ENCODE data around the gene USP31.

Gene USP31

GRCh38 chr16:23052908-23053580, 96.2 kb downstream of the USP31 start:
- no peak overlapping the region for H3K4me3 ChIP-seq (ENCODE audit: low read length)
- TF ChIP-seq CTCF (IDR thresholded peaks at IDR 0.05; ENCODE audit: insufficient read depth, low read depth, low read length, missing control alignments) = no peak
- no peak for DNase-seq (ENCODE audit: low read depth)

GRCh38 chr16:23052221-23052620, 97.0 kb downstream of the USP31 start:
- DNase-seq (ENCODE audit: low read depth) = no peak
- H3K4me3 ChIP-seq (ENCODE audit: low read length) = no peak overlapping the region
- no peak for TF ChIP-seq CTCF (IDR thresholded peaks at IDR 0.05; ENCODE audit: insufficient read depth, low read depth, low read length, missing control alignments)

DNA sequence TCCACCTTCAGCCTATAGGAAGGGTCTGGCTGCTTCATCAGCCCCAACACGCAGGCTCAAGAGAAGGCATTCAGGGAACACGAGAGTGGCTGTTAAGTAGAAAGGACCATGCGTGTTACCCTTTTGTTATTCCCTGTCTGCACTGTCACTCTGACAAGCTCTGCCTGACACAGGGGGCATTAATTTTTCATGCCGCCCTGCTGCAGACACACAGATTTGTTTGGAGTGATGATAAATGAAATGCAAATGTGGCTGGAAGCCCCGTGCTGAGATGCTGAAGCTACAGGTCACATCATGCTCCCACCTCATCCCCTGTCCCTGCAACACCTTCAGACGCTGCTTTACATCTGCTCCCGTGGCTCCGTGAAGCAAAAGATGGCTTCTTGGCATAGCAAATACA, 97.7 kb downstream of the USP31 start:
- no peak for DNase-seq (ENCODE audit: low read depth)
- TF ChIP-seq CTCF (IDR thresholded peaks at IDR 0.05; ENCODE audit: insufficient read depth, low read depth, low read length, missing control alignments) = no peak
- H3K4me3 ChIP-seq (ENCODE audit: low read length) = no peak overlapping the region

DNA sequence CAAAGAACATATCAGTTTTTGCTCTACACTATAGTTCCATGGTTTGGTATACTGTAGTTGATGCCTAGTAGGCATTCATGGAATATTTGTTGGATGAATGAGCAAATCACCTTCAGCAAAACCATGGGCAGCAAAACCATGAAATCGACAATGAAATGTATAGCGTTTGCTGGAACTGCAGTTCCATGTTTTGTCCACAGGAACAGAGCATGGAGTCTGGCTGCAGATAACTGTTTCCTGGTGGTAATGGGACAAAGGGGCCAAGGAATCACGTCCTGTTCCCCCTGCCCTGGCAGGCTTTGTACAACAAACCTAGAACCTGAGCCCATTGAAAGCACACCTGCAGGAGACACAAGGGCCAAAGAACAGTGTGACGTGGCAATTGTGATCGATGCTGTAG, 101.1 kb downstream of the USP31 start:
- TF ChIP-seq CTCF (IDR thresholded peaks at IDR 0.05; ENCODE audit: insufficient read depth, low read depth, low read length, missing control alignments) = no peak
- no peak overlapping the region for H3K4me3 ChIP-seq (ENCODE audit: low read length)
- DNase-seq (ENCODE audit: low read depth) = no peak

- no peak overlapping the region for H3K4me3 ChIP-seq (ENCODE audit: low read length)
- DNase-seq (ENCODE audit: low read depth) = no peak
Observed at GRCh38 chr16:23045025-23045424, 104.2 kb downstream of the USP31 start.

DNA sequence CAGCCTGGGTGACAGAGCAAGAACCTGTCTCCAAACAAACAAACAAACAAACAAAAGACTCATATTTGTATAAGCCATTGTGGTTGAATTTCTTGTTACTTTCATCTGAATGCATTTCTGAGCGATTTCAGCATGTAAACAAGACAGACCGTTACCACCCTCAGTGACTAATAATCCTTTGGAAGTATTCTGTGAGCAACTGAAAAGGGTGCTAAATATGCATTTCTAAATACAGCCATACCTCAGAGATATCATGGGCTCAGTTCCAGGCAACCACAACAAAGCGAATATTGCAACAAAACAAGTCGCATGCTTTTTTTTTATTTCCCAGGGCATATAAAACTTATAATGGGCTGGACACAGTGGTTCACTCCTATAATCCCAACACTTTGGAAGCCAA, 109.0 kb downstream of the USP31 start:
- H3K4me3 ChIP-seq (ENCODE audit: low read length) = no peak overlapping the region
- TF ChIP-seq CTCF (IDR thresholded peaks at IDR 0.05; ENCODE audit: insufficient read depth, low read depth, low read length, missing control alignments) = no peak
- peak; percentile 40 for DNase-seq (ENCODE audit: low read depth)

More at GRCh38 chr16:23045025-23045424, 104.2 kb downstream of the USP31 start:
- TF ChIP-seq CTCF (IDR thresholded peaks at IDR 0.05; ENCODE audit: insufficient read depth, low read depth, low read length, missing control alignments) = no peak

DNA sequence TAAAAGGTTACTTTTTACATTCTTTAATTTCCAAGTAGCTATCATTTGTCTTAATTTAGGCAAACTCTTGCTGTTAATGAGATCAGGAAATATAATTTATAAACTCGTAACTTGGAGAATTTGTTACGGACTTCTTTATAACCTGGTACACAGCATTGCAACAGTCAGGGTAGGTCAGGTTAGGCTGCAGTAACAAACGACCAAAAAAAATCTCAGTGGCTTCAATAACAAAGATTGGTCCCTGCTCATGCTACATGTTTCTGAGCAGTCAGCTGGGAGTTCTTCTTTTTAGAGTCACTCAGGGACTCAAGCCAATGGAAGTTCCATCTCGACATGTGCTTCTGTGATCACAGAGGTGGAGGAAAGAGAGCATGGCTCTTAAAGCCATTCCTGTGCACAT, 110.1 kb downstream of the USP31 start:
- no peak for DNase-seq (ENCODE audit: low read depth)
- H3K4me3 ChIP-seq (ENCODE audit: low read length) = no peak overlapping the region
- TF ChIP-seq CTCF (IDR thresholded peaks at IDR 0.05; ENCODE audit: insufficient read depth, low read depth, low read length, missing control alignments) = no peak

Data from epithelial cell of esophagus (primary cell).